Spleen (tissue), 11 donors: ENCODE results near the gene ETFB. TPM values are rescaled to one million over a fixed set of nuclear protein-coding genes. Genes with fewer than 3 reads are reported as not detected.

Source experiments
- DNase-seq: peaks from one replicate; pipeline ENCODE4 v3.0.0-alpha.2; 2020
- H3K27ac ChIP-seq, 8 donors: fragments of 200-600 bp; sonication (generic) in 7 of 8; 1 replicate in 4 of 8; 2 replicates in 4 of 8; pipeline versions ENCODE4 v1.5.0 to v1.8.0; 2016 to 2021; ENCODE audit warnings: inconsistent platforms in 4 of 8, mild to moderate bottlenecking in 4 of 8, moderate library complexity in 1 of 8
- H3K27me3 ChIP-seq, 7 donors: fragments of 200-600 bp; sonication (generic) in 6 of 7; replicated peaks in 1 of 7; 1 replicate in 4 of 7; 2 replicates in 3 of 7; pipeline versions ENCODE4 v1.5.0 to v1.8.0; 2016 to 2021; ENCODE audit warnings: inconsistent platforms in 3 of 7, mild to moderate bottlenecking in 1 of 7
- H3K36me3 ChIP-seq, 6 donors: fragments of 200-600 bp; sonication (generic) in 5 of 6; 1 replicate in 4 of 6; 2 replicates in 2 of 6; pipeline versions ENCODE4 v1.5.0 to v1.8.0; 2016 to 2021; ENCODE audit warnings: inconsistent platforms in 2 of 6
- H3K4me1 ChIP-seq, 6 donors: fragments of 200-600 bp; sonication (generic) in 5 of 6; 1 replicate in 3 of 6; 2 replicates in 3 of 6; pipeline versions ENCODE4 v1.5.0 to v1.8.0; 2016 to 2021; ENCODE audit warnings: inconsistent platforms in 3 of 6
- H3K4me3 ChIP-seq, 8 donors: fragments of 200-600 bp; sonication (generic) in 7 of 8; 1 replicate in 4 of 8; 2 replicates in 4 of 8; pipeline versions ENCODE4 v1.5.0 to v1.8.0; 2016 to 2021; ENCODE audit warnings: inconsistent platforms in 4 of 8, mild to moderate bottlenecking in 4 of 8, moderate library complexity in 2 of 8
- H3K9me3 ChIP-seq, 8 donors: fragments of 200-600 bp; sonication (generic) in 7 of 8; 1 replicate in 4 of 8; 2 replicates in 4 of 8; pipeline versions ENCODE4 v1.5.0 to v1.8.0; 2016 to 2021; ENCODE audit warnings: inconsistent platforms in 4 of 8
- POLR2A ChIP-seq, 3 donors: fragments of 450-650 bp; IDR thresholded peaks; one replicate each; pipeline ENCODE4 v1.5.1; 2017; ENCODE audit warnings: antibody characterized with exemption in 3 of 3, mild to moderate bottlenecking in 1 of 3
- POLR2AphosphoS5 ChIP-seq, 3 donors: sonication (generic); formaldehyde crosslinking; IDR thresholded peaks; one replicate each; pipeline ENCODE4 v1.5.1; 2017; ENCODE audit warnings: antibody characterized with exemption in 3 of 3
- WGBS, 5 donors: extraction: QIAGEN DNeasy Blood & Tissue Kit in 3 of 5; methylation state at CpG; one replicate each; pipeline versions ENCODE4 v1.1.5 to v1.1.7; 2013 to 2018; 5-methylcytosine and 5-hydroxymethylcytosine counted together
- intact Hi-C: fragments of 100-400 bp; cut with DNase I; formaldehyde crosslinking; loops from one replicate; pipeline ENCODE4 v1.15.0; 2023; ENCODE audit warnings: low total_unique reads
- polyA plus RNA-seq, 3 donors: library from polyadenylated mRNA; stranded (reverse); fragments of 200-250 nt; gene quantifications; one replicate each; pipeline ENCODE4 v1.2.1, GENCODE V29; 2013
- total RNA-seq, 7 donors: library from RNA; depleted of rRNA in 3 of 7; stranded (reverse); fragments of >200 nt in 3 of 7; fragmentation: NEBNext Ultra II Directional in 4 of 7; extraction: Animal tissue kit (Norgen Biotek cat#: 25700) in 4 of 7; gene quantifications; one replicate each; pipeline versions ENCODE4 v1.1.0 to v1.2.1, GENCODE V29; 2016 to 2021
- TF ChIP-seq, protein P1 (sequence below), 11 experiments: fragments of 200-600 bp in 7 of 11; fragments of 450-650 bp in 4 of 11; sonication (generic) in 4 of 11; IDR thresholded peaks in 8 of 11; conservative IDR thresholded peaks in 3 of 11; 1 replicate in 7 of 11; 2 replicates in 4 of 11; pipeline versions ENCODE4 v1.4.0 to v1.8.0; 2016 to 2021; ENCODE audit warnings: antibody characterized with exemption in 11 of 11, inconsistent platforms in 4 of 11, mild to moderate bottlenecking in 1 of 11
- donor health status: healthy with polysubstance abuse.
- donor health status: DM: no; HTN: no; CAD: no; lungs with moderate emphysema.
- donor health status: DM: no; HTN: no; CAD: no.
- donor health status: Bipolar disorder and iron deficiency.
- donor health status: healthy.
- donor health status: DM: no; HTN: no; CAD: no.
- donor health status: DM: yes; HTN: yes; CAD: no.

The ETFB gene
- total and polyA plus RNA-seq, 10 donors: 41.4 to 133 (median 71.0) TPM

GRCh38 chr19:51331716-51332115 lies 34.5 kb downstream of the ETFB start:
- WGBS, 5 donors: 86 to 92% (median 88%) methylated on average over 6 of the region's 6 CpGs
- peaks cover 0 to 8% (median 0%) of the 10 kb centered on the region in 8 donors for H3K9me3 ChIP-seq
- intact Hi-C loops: loop anchor here (5.0 kb wide), 1 partner anchor 331 kb away; no protein-coding TSS in a partner anchor
- peaks cover 0 to 15% (median 0%) of the 10 kb centered on the region in 6 donors for H3K36me3 ChIP-seq
- TF ChIP-seq POLR2A (IDR thresholded peaks at IDR 0.05): no peak
- no peak for TF ChIP-seq POLR2AphosphoS5 (IDR thresholded peaks at IDR 0.05)
- TF ChIP-seq, protein P1, sequence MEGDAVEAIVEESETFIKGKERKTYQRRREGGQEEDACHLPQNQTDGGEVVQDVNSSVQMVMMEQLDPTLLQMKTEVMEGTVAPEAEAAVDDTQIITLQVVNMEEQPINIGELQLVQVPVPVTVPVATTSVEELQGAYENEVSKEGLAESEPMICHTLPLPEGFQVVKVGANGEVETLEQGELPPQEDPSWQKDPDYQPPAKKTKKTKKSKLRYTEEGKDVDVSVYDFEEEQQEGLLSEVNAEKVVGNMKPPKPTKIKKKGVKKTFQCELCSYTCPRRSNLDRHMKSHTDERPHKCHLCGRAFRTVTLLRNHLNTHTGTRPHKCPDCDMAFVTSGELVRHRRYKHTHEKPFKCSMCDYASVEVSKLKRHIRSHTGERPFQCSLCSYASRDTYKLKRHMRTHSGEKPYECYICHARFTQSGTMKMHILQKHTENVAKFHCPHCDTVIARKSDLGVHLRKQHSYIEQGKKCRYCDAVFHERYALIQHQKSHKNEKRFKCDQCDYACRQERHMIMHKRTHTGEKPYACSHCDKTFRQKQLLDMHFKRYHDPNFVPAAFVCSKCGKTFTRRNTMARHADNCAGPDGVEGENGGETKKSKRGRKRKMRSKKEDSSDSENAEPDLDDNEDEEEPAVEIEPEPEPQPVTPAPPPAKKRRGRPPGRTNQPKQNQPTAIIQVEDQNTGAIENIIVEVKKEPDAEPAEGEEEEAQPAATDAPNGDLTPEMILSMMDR (IDR thresholded peaks at IDR 0.05 in 8 of 11, conservative IDR thresholded peaks at IDR 0.05 in 3 of 11): no peak
- DNase-seq: no peak
- H3K4me3 ChIP-seq: no peak overlapping the region
- H3K27ac ChIP-seq: no peak overlapping the region
- peaks cover 8 to 41% (median 32%) of the 10 kb centered on the region in 7 donors for H3K27me3 ChIP-seq
- peaks cover 0 to 19% (median 12%) of the 10 kb centered on the region in 6 donors for H3K4me1 ChIP-seq

DNA sequence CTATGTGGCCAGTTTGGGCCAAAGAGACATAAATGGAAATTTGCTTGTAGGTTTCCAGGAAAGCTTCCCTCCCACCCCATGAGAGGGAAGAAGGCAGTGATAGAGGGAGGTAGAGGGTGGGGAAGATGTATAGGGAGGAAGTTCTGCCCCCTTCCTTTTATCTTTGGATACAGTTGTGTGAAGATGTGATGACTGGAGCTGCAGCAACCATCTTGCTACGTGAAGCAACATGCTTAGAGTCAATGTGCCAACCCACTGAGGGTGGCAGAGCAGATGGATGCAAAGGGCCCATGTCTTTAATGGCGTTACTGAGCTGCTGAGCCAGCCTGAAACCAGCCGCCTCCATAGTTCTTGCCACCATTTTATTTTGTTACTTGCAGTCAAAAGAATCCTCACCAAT lies 35.0 kb downstream of the ETFB start:
- H3K36me3 ChIP-seq: peaks cover 0 to 15% (median 0%) of the 10 kb centered on the region in 6 donors
- peaks cover 8 to 47% (median 37%) of the 10 kb centered on the region in 7 donors for H3K27me3 ChIP-seq
- no peak overlapping the region for H3K27ac ChIP-seq
- DNase-seq: peak; percentile 9
- H3K9me3 ChIP-seq: peaks cover 0 to 8% (median 0%) of the 10 kb centered on the region in 8 donors
- intact Hi-C loops: loop anchor here (5.0 kb wide), 1 partner anchor 331 kb away; no protein-coding TSS in a partner anchor
- H3K4me3 ChIP-seq: no peak overlapping the region
- TF ChIP-seq, protein P1 (IDR thresholded peaks at IDR 0.05 in 8 of 11, conservative IDR thresholded peaks at IDR 0.05 in 3 of 11): no peak
- TF ChIP-seq POLR2AphosphoS5 (IDR thresholded peaks at IDR 0.05): no peak
- TF ChIP-seq POLR2A (IDR thresholded peaks at IDR 0.05): no peak
- WGBS, 5 donors: 59 to 79% (median 74%) methylated on average over 3 of the region's 3 CpGs
- peaks cover 0 to 21% (median 14%) of the 10 kb centered on the region in 6 donors for H3K4me1 ChIP-seq

GRCh38 chr19:51330366-51330765 lies 35.8 kb downstream of the ETFB start:
- peak; percentile 4 for DNase-seq
- Histone ChIP-seq H3K27ac (no peak overlapping the region), H3K4me3 (no peak overlapping the region), H3K27me3 (peaks cover 8 to 55% (median 43%) of the 10 kb centered on the region in 7 donors), H3K4me1 (peaks cover 0 to 21% (median 14%) of the 10 kb centered on the region in 6 donors), H3K36me3 (peaks cover 0 to 15% (median 0%) of the 10 kb centered on the region in 6 donors), H3K9me3 (peaks cover 0 to 8% (median 0%) of the 10 kb centered on the region in 8 donors)
- 94 to 96% (median 95%) methylated on average over 4 of the region's 4 CpGs for WGBS, 5 donors
- intact Hi-C loops: loop anchor here (5.0 kb wide), 1 partner anchor 332 kb away; no protein-coding TSS in a partner anchor
- TF ChIP-seq POLR2A (IDR thresholded peaks at IDR 0.05): no peak
- TF ChIP-seq POLR2AphosphoS5 (IDR thresholded peaks at IDR 0.05): no peak
- TF ChIP-seq, protein P1 (IDR thresholded peaks at IDR 0.05 in 8 of 11, conservative IDR thresholded peaks at IDR 0.05 in 3 of 11): no peak

DNA sequence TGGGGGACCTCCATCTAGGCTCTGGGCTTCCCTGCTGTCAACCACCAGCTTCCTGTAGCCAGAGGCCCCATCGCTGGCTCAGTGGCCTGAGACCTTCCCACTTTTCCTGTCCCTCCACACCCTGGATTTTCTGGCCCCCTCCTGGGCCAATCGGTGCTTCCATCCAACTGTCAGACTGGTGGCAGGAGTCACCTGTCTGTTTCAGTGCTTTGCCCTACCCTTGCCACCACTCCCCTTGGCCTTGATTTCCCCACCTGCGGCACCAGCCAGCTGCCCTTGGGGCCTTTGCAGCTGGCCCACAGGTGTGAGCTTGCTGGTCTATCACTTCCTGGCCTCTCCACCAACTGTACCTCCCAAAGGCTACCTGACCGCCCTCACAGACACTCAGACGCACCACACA lies 36.8 kb downstream of the ETFB start:
- 72 to 80% (median 77%) methylated on average over 5 of the region's 5 CpGs for WGBS, 5 donors
- peak; percentile 49 for DNase-seq

More for the DNA sequence above, 36.8 kb downstream of the ETFB start:
- Histone ChIP-seq H3K27me3 (peaks cover 8 to 64% (median 43%) of the 10 kb centered on the region in 7 donors), H3K4me1 (peaks cover 0 to 21% (median 14%) of the 10 kb centered on the region in 6 donors), H3K4me3 (no peak overlapping the region), H3K9me3 (peaks cover 0 to 8% (median 0%) of the 10 kb centered on the region in 8 donors), H3K36me3 (peaks cover 0 to 15% (median 0%) of the 10 kb centered on the region in 6 donors), H3K27ac (no peak overlapping the region)
- TF ChIP-seq, protein P1 (IDR thresholded peaks at IDR 0.05 in 8 of 11, conservative IDR thresholded peaks at IDR 0.05 in 3 of 11): no peak
- TF ChIP-seq POLR2A (IDR thresholded peaks at IDR 0.05) (no peak), POLR2AphosphoS5 (IDR thresholded peaks at IDR 0.05) (no peak)
- intact Hi-C loops: no loop called here
